Transverse colon (tissue), 4 donors: Measurements from ENCODE around the gene ARL15. TPM values are rescaled to one million over a fixed set of nuclear protein-coding genes. Genes with fewer than 3 reads are reported as not detected.

Experiments used
- DNase-seq: peaks from one replicate; pipeline ENCODE4 v3.0.0-alpha.2; 2019
- H3K27ac ChIP-seq, 4 donors: fragments of 200-600 bp; sonication (generic); 2 replicates each; pipeline ENCODE4 v1.5.1; 2016 to 2018; ENCODE audit warnings: inconsistent platforms in 4 of 4
- H3K27me3 ChIP-seq: fragments of 200-600 bp; sonication (generic); 2 replicates; pipeline ENCODE4 v1.5.1; 2017; ENCODE audit warnings: inconsistent platforms
- H3K36me3 ChIP-seq, 4 donors: fragments of 200-600 bp; sonication (generic); 2 replicates each; pipeline ENCODE4 v1.5.1; 2017 to 2019; ENCODE audit warnings: inconsistent platforms in 4 of 4
- H3K4me1 ChIP-seq, 4 donors: fragments of 200-600 bp; sonication (generic); 2 replicates each; pipeline ENCODE4 v1.5.1; 2017 to 2020; ENCODE audit warnings: inconsistent platforms in 4 of 4
- H3K4me3 ChIP-seq, 4 donors: fragments of 200-600 bp; sonication (generic); 1 replicate in 1 of 4; 2 replicates in 3 of 4; pipeline versions ENCODE4 v1.5.1 to v1.6.1; 2017 to 2019; ENCODE audit warnings: inconsistent platforms in 4 of 4
- H3K9me3 ChIP-seq, 2 donors: fragments of 200-600 bp; sonication (generic); 2 replicates each; pipeline ENCODE4 v1.5.1; 2017 to 2019; ENCODE audit warnings: inconsistent platforms in 2 of 2
- CTCF ChIP-seq, 5 experiments: fragments of 200-600 bp in 3 of 5; fragments of 450-650 bp in 2 of 5; sonication (generic) in 3 of 5; IDR thresholded peaks; 1 replicate in 2 of 5; 2 replicates in 3 of 5; pipeline ENCODE4 v1.5.1; 2016 to 2017; ENCODE audit warnings: antibody characterized with exemption in 5 of 5, inconsistent platforms in 3 of 5, mild to moderate bottlenecking in 2 of 5, moderate library complexity in 1 of 5
- EP300 ChIP-seq: sonication (generic); formaldehyde crosslinking; IDR thresholded peaks from one replicate; pipeline ENCODE4 v1.6.1; 2017; ENCODE audit warnings: antibody characterized with exemption, low read depth
- POLR2A ChIP-seq: fragments of 450-650 bp; IDR thresholded peaks from one replicate; pipeline ENCODE4 v1.6.1; 2016; ENCODE audit warnings: antibody characterized with exemption, mild to moderate bottlenecking, moderate library complexity
- POLR2AphosphoS5 ChIP-seq, 3 donors: sonication (generic); formaldehyde crosslinking; IDR thresholded peaks; one replicate each; pipeline ENCODE4 v1.6.1; 2016; ENCODE audit warnings: antibody characterized with exemption in 3 of 3
- WGBS, 2 donors: methylation state at CpG; one replicate each; pipeline ENCODE4 v1.1.5; 2018; ENCODE audit warnings: low coverage in 1 of 2; 5-methylcytosine and 5-hydroxymethylcytosine counted together
- in situ Hi-C, 4 donors: fragments of 200-750 bp; cut with MboI; loops; one replicate each; pipeline versions ENCODE4 v1.15.0 to v1.15.1; 2017; ENCODE audit warnings: low sequenced_read_pairs in 3 of 4, low pct_ligation_motif_present in 1 of 4, low pct_unique_long_range_greater_than_20kb in 1 of 4
- intact Hi-C: fragments of 100-400 bp; cut with DNase I; formaldehyde crosslinking; loops from one replicate; pipeline ENCODE4 v1.15.1; 2023; ENCODE audit warnings: low total_unique reads
- total RNA-seq, 4 donors: library from RNA; depleted of rRNA; stranded (reverse); fragments of >200 nt; gene quantifications; one replicate each; pipeline ENCODE4 v1.1.0, GENCODE V29; 2016

Gene ARL15
- total RNA-seq, 4 donors from 2014 or later: 9.0 to 57.1 (median 27.7) TPM

GRCh38 chr5:54309691-54310432 lies 511 bp downstream of the ARL15 start:
- in situ Hi-C loops: no loop called here

GRCh38 chr5:54309276-54309675 lies 1.1 kb downstream of the ARL15 start:
- Histone ChIP-seq H3K27me3 (no peaks in the 10 kb centered on the region), H3K4me3 (peak overlapping the region; percentile 50 to 97 (median 86)), H3K9me3 (no peaks in the 10 kb centered on the region), H3K4me1 (peaks cover 0 to 40% (median 13%) of the 10 kb centered on the region in 4 donors), H3K36me3 (no peaks in the 10 kb centered on the region), H3K27ac (peak overlapping the region; percentile 90 to 95 (median 92))
- no peak for DNase-seq
- WGBS, 2 donors: 13 to 14% methylated on average over 8 to 10 of the region's 10 CpGs
- TF ChIP-seq EP300 (no peak), CTCF (IDR thresholded peaks at IDR 0.05) (no peak), POLR2AphosphoS5 (IDR thresholded peaks at IDR 0.05) (no peak)
- intact Hi-C loops: no loop called here
- in situ Hi-C loops: no loop called here

More at GRCh38 chr5:54309691-54310432, 511 bp downstream of the ARL15 start:
- H3K4me1 ChIP-seq: peaks cover 0 to 40% (median 13%) of the 10 kb centered on the region in 4 donors
- peak overlapping the region; percentile 90 to 95 (median 92) for H3K27ac ChIP-seq
- H3K27me3 ChIP-seq: no peaks in the 10 kb centered on the region
- intact Hi-C loops: no loop called here
- peak overlapping the region; percentile 50 to 97 (median 86) for H3K4me3 ChIP-seq
- TF ChIP-seq CTCF (IDR thresholded peaks at IDR 0.05) (no peak), POLR2AphosphoS5 (IDR thresholded peaks at IDR 0.05) (no peak), EP300 (no peak), POLR2A (no peak)
- H3K9me3 ChIP-seq: no peaks in the 10 kb centered on the region
- no peaks in the 10 kb centered on the region for H3K36me3 ChIP-seq
- 0 to 1% methylated on average over 2 to 37 of the region's 39 CpGs for WGBS, 2 donors
- DNase-seq: peak; percentile 51

DNA sequence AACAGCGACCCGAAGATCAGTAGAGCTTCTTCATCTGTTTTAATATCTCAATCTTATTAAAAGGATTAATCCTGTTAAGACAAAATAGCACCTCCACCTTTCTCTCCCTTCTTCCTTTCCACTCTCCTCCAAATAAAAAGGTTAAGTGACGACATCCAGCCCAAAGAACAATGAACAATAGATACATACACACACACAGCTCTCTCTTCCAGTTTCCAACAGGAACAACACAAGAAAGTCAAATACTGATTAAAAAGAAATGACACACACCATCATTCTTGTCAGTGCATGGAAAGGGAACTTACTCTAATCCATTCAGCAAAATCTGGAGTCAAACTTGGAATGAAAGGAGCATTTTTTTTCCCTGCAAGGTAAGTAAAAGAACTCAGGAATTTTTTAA lies 2.8 kb downstream of the ARL15 start:
- TF ChIP-seq POLR2A: no peak
- no peak for TF ChIP-seq CTCF (IDR thresholded peaks at IDR 0.05)
- no peak for TF ChIP-seq EP300
- TF ChIP-seq POLR2AphosphoS5 (IDR thresholded peaks at IDR 0.05): no peak
- DNase-seq: no peak
- no peaks in the 10 kb centered on the region for H3K36me3 ChIP-seq
- H3K4me3 ChIP-seq: no peak overlapping the region
- no peaks in the 10 kb centered on the region for H3K9me3 ChIP-seq
- peaks cover 0 to 40% (median 13%) of the 10 kb centered on the region in 4 donors for H3K4me1 ChIP-seq
- WGBS, 2 donors: 56 to 68% methylated on average over 3 of the region's 3 CpGs
- intact Hi-C loops (no loop called here), in situ Hi-C loops (no loop called here)
- no peak overlapping the region for H3K27ac ChIP-seq
- H3K27me3 ChIP-seq: no peaks in the 10 kb centered on the region

DNA sequence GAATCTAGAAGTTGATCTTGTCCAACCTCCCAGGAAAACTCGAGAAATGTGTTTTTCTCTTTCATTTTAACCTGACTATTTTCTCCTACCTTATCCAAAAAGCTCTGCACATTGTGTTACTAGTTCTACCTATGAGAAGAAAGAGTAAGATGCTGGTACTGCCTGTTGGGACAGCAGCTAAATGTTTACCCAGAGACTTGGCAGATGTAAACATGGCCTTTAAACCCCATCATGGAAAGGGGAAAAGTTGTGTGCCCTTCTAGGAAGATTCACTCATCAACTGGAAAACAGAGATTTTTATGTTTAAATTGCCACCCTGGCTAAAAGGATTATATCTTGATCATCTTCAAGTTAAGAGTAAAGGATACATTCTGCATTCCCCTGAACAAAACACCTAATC lies 3.5 kb downstream of the ARL15 start:
- in situ Hi-C loops (no loop called here), intact Hi-C loops (no loop called here)
- DNase-seq: no peak
- no peaks in the 10 kb centered on the region for H3K9me3 ChIP-seq
- H3K27ac ChIP-seq: no peak overlapping the region
- no peak overlapping the region for H3K4me3 ChIP-seq
- 57 to 63% methylated on average over 1 of the region's 1 CpG for WGBS, 2 donors
- peaks cover 0 to 40% (median 14%) of the 10 kb centered on the region in 4 donors for H3K4me1 ChIP-seq
- TF ChIP-seq CTCF (IDR thresholded peaks at IDR 0.05): no peak
- TF ChIP-seq POLR2AphosphoS5 (IDR thresholded peaks at IDR 0.05): no peak
- TF ChIP-seq POLR2A: no peak
- TF ChIP-seq EP300: no peak
- no peaks in the 10 kb centered on the region for H3K27me3 ChIP-seq
- H3K36me3 ChIP-seq: no peaks in the 10 kb centered on the region
